HepG2 (cell line): ENCODE data around the gene SLC25A10. TPM values are rescaled to one million over a fixed set of nuclear protein-coding genes. Genes with fewer than 3 reads are reported as not detected.

Experiments used
- ATAC-seq: fragments of 200-7000 bp; cut with Tn5 transposase; 3 replicates; pipeline ENCODE4 v1.9.1; 2020; ENCODE audit warnings: mild to moderate bottlenecking, moderate library complexity
- BruUV-seq: library from RNA; stranded (reverse); fragments of 400-500 nt; replicated peaks from 2 replicates; lab custom pipeline; 2021; lab: Mats Ljungman, UMichigan
- CTCF ChIA-PET: fragments of 300-600 bp; formaldehyde crosslinking; extraction: SDS; loops from one replicate; lab custom pipeline; 2021; ENCODE audit warnings: low total read pairs, inconsistent platforms, low intra/inter-chr PET ratio; lab: Yijun Ruan, JAX
- POLR2A ChIA-PET: fragments of 350-600 bp; sonication (Branson Sonifier 250); formaldehyde crosslinking; loops from one replicate; lab custom pipeline; 2020; ENCODE audit warnings: antibody characterized with exemption, inconsistent platforms; lab: Yijun Ruan, JAX
- DNase-seq: peaks from one replicate; pipeline ENCODE4 v3.0.0-alpha.2; 2015; ENCODE audit warnings: low spot score
- FAIRE-seq: peaks from 3 replicates; lab custom pipeline; 2011; peaks lifted over from hg19 to GRCh38; lab: Jason Lieb, UNC
- H2AFZ ChIP-seq: one replicate; pipeline ENCODE4 v1.6.1; 2011; ENCODE audit warnings: low read length, inconsistent platforms
- H3K27ac ChIP-seq: fragments of 300-600 bp; 3 replicates; pipeline ENCODE4 v1.8.0; 2011; ENCODE audit warnings: mixed run types, mild to moderate bottlenecking, mixed read lengths, low read length, inconsistent platforms; ENCODE audit not compliant: insufficient read depth; ENCODE audit errors: extremely low read length
- H3K27me3 ChIP-seq, 2 experiments: fragments of 200-600 bp in 1 of 2; 2 replicates in 1 of 2; 3 replicates in 1 of 2; pipeline versions ENCODE4 v1.6.0 to v1.8.0; 2011; ENCODE audit warnings: low read length in 2 of 2, mild to moderate bottlenecking in 2 of 2, moderate library complexity in 2 of 2, inconsistent platforms in 1 of 2; ENCODE audit not compliant: insufficient read depth in 2 of 2, control insufficient read depth in 1 of 2
- H3K36me3 ChIP-seq, 2 experiments: fragments of 200-600 bp in 1 of 2; replicated peaks in 1 of 2; 2 replicates in 1 of 2; 3 replicates in 1 of 2; pipeline versions ENCODE4 v1.5.1 to v1.8.0; 2011; ENCODE audit warnings: low read length in 2 of 2, inconsistent platforms in 1 of 2; ENCODE audit not compliant: insufficient read depth in 2 of 2, control insufficient read depth in 1 of 2
- H3K4me1 ChIP-seq: 2 replicates; pipeline ENCODE4 v1.5.1; 2012; ENCODE audit warnings: low read length, inconsistent platforms; ENCODE audit not compliant: insufficient read depth
- H3K4me2 ChIP-seq: 2 replicates; pipeline ENCODE4 v1.6.0; 2011; ENCODE audit warnings: low read depth, low read length, inconsistent platforms
- H3K4me3 ChIP-seq, 3 experiments: fragments of 200-600 bp in 1 of 3; sonication (generic), shearing (Covaris generic) in 1 of 3; replicated peaks in 1 of 3; 2 replicates each; pipeline ENCODE4 v1.5.1; 2011 to 2016; ENCODE audit warnings: low read length in 3 of 3, inconsistent platforms in 2 of 3, low read depth in 2 of 3, mild to moderate bottlenecking in 2 of 3, control low read depth in 1 of 3, mixed read lengths in 1 of 3; ENCODE audit not compliant: insufficient read depth in 1 of 3
- H3K79me2 ChIP-seq: one replicate; pipeline ENCODE4 v1.6.1; 2011; ENCODE audit warnings: low read length, inconsistent platforms; ENCODE audit not compliant: insufficient read depth
- H3K9ac ChIP-seq: 2 replicates; pipeline ENCODE4 v1.6.0; 2011; ENCODE audit warnings: mild to moderate bottlenecking, low read depth, low read length, inconsistent platforms; ENCODE audit not compliant: insufficient read depth
- H3K9me3 ChIP-seq: 2 replicates; pipeline ENCODE4 v1.5.1; 2012; ENCODE audit warnings: mild to moderate bottlenecking, low read length
- H4K20me1 ChIP-seq: 2 replicates; pipeline ENCODE4 v1.6.0; 2011; ENCODE audit warnings: inconsistent platforms, mild to moderate bottlenecking, low read length, moderate library complexity; ENCODE audit not compliant: insufficient read depth
- AGO2 ChIP-seq: fragments of 200-400 bp; formaldehyde crosslinking; optimal IDR thresholded peaks from 2 replicates; pipeline ENCODE3; 2017; ENCODE audit warnings: mild to moderate bottlenecking, low read depth, low read length, moderate library complexity
- ARHGAP35 ChIP-seq: sonication (generic); formaldehyde crosslinking; IDR thresholded peaks from 2 replicates; pipeline ENCODE4 v1.9.0; 2022; ENCODE audit warnings: mild to moderate bottlenecking, inconsistent platforms, moderate library complexity, missing genetic modification reagents, borderline replicate concordance
- ARNT ChIP-seq: fragments of 450-650 bp; IDR thresholded peaks from 2 replicates; pipeline ENCODE4 v1.6.1; 2017
- HMG20A ChIP-seq: IDR thresholded peaks from 2 replicates; pipeline ENCODE4 v1.6.1; 2016; ENCODE audit warnings: borderline replicate concordance
- HNRNPL ChIP-seq: fragments of 200-400 bp; formaldehyde crosslinking; IDR thresholded peaks from 2 replicates; pipeline ENCODE4 v1.6.1; 2017; ENCODE audit warnings: mild to moderate bottlenecking, low read depth, low read length
- HNRNPLL ChIP-seq: fragments of 200-400 bp; formaldehyde crosslinking; IDR thresholded peaks from 2 replicates; pipeline ENCODE4 v1.6.1; 2017; ENCODE audit warnings: mild to moderate bottlenecking, low read depth, low read length; ENCODE audit not compliant: poor library complexity, severe bottlenecking
- MTA1 ChIP-seq: sonication (generic); formaldehyde crosslinking; IDR thresholded peaks from 2 replicates; pipeline ENCODE4 v1.4.0; 2020; ENCODE audit warnings: missing genetic modification reagents, mild to moderate bottlenecking, borderline replicate concordance
- MTERF4 ChIP-seq: sonication (generic); formaldehyde crosslinking; IDR thresholded peaks from 2 replicates; pipeline ENCODE4 v1.8.0; 2023; ENCODE audit warnings: mild to moderate bottlenecking, missing genetic modification reagents
- NONO ChIP-seq, 2 experiments: fragments of 450-650 bp in 1 of 2; sonication (generic) in 1 of 2; formaldehyde crosslinking in 1 of 2; IDR thresholded peaks in 1 of 2; conservative IDR thresholded peaks in 1 of 2; 2 replicates each; pipeline versions ENCODE4 v1.6.1 to v1.8.0; 2017 to 2022; ENCODE audit warnings: mild to moderate bottlenecking in 1 of 2, missing genetic modification reagents in 1 of 2, moderate library complexity in 1 of 2
- ONECUT2 ChIP-seq: sonication (generic); formaldehyde crosslinking; IDR thresholded peaks from 2 replicates; pipeline ENCODE4 v1.4.0; 2020; ENCODE audit warnings: missing genetic modification reagents
- RBFOX2 ChIP-seq: fragments of 200-400 bp; formaldehyde crosslinking; IDR thresholded peaks from 2 replicates; pipeline ENCODE4 v1.6.1; 2017; ENCODE audit warnings: low read depth, mild to moderate bottlenecking, low read length
- ZNF12 ChIP-seq: sonication (generic); formaldehyde crosslinking; IDR thresholded peaks from 2 replicates; pipeline ENCODE4 v1.5.0; 2020; ENCODE audit warnings: missing genetic modification reagents
- ZNF18 ChIP-seq: sonication (generic); formaldehyde crosslinking; IDR thresholded peaks from 2 replicates; pipeline ENCODE4 v1.8.0; 2022; ENCODE audit warnings: mild to moderate bottlenecking, missing genetic modification reagents; ENCODE audit not compliant: insufficient replicate concordance
- ZNF274 ChIP-seq: sonication (generic); formaldehyde crosslinking; IDR thresholded peaks from 2 replicates; pipeline ENCODE4 v1.5.1; 2020; ENCODE audit warnings: mild to moderate bottlenecking, missing genetic modification reagents
- ZNF317 ChIP-seq: sonication (generic); formaldehyde crosslinking; IDR thresholded peaks from 2 replicates; pipeline ENCODE4 v1.5.0; 2020; ENCODE audit warnings: mild to moderate bottlenecking, missing genetic modification reagents
- ZNF768 ChIP-seq: sonication (generic); formaldehyde crosslinking; IDR thresholded peaks from 2 replicates; pipeline ENCODE4 v1.4.0; 2020; ENCODE audit warnings: missing genetic modification reagents
- ZNF839 ChIP-seq: sonication (generic); formaldehyde crosslinking; IDR thresholded peaks from 2 replicates; pipeline ENCODE4 v1.4.0; 2020; ENCODE audit warnings: missing genetic modification reagents, mild to moderate bottlenecking, borderline replicate concordance
- WGBS: methylation state at CpG from one replicate; pipeline ENCODE4 v1.1.6; 2017; ENCODE audit warnings: low lambda C conversion rate; 5-methylcytosine and 5-hydroxymethylcytosine counted together
- in situ Hi-C: cut with HindIII; loops from 2 replicates; pipeline ENCODE4 v1.10.0; 2017; ENCODE audit warnings: low pct_unique_long_range_greater_than_20kb; ENCODE audit not compliant: extremely low pct_ligation_motif_present
- intact Hi-C: fragments of 100-400 bp; cut with micrococcal nuclease; formaldehyde crosslinking; loops from one replicate; pipeline ENCODE4 v1.10.0; 2022; ENCODE audit not compliant: unreplicated experiment
- polyA plus RNA-seq, 8 experiments: library from polyadenylated mRNA; depleted of rRNA in 3 of 8; stranded (reverse) in 7 of 8; unstranded in 1 of 8; fragments of >200 nt; fragmentation: Illumina TruSeq in 4 of 8; extraction: Trizol in 4 of 8; gene quantifications; 2 replicates each; pipeline versions ENCODE4 v1.2.1 to v1.2.3, GENCODE V29; 2011 to 2016; ENCODE audit warnings: low read depth in 4 of 8, missing spikeins in 1 of 8, mixed read lengths in 1 of 8; ENCODE audit not compliant: insufficient read depth in 1 of 8
- total RNA-seq, 5 experiments: library from RNA; depleted of rRNA; stranded (reverse); fragments of >200 nt; fragmentation: Illumina TruSeq; extraction: Trizol; gene quantifications; 2 replicates each; pipeline ENCODE4 v1.2.3, GENCODE V29; 2016; ENCODE audit warnings: low read depth in 1 of 5
- TF ChIP-seq, protein P1 (sequence below): sonication (generic); formaldehyde crosslinking; conservative IDR thresholded peaks from 2 replicates; pipeline ENCODE4 v1.4.0; 2020; ENCODE audit warnings: missing genetic modification reagents
- TF ChIP-seq, protein P2 (sequence below): IDR thresholded peaks from 2 replicates; pipeline ENCODE4 v1.6.1; 2018; ENCODE audit warnings: missing genetic modification reagents, mild to moderate bottlenecking, missing compliant biosample characterization

SLC25A10 gene
- total and polyA plus RNA-seq, 2 of the 13 experiments (the other 11 are each of a cell fraction or from before 2014, with no cell fraction given), result 46.5 to 140 TPM

- in situ Hi-C loops, result no loop called here
- ChIA-PET POLR2A (interaction anchor here (1.5 to 6.3 kb wide), 2 partner anchors 12 to 14 kb away, joined by 4 to 134 read pairs; partner anchors contain the start of gene MRPL12), CTCF (no interaction called here)
- no peak overlapping the region for H3K4me3 ChIP-seq
- H3K27ac ChIP-seq, result no peak overlapping the region
- peaks cover 16% of the 10 kb centered on the region for H3K4me1 ChIP-seq
- H3K4me2 ChIP-seq, result no peak overlapping the region
- no peaks in the 10 kb centered on the region for H3K9me3 ChIP-seq
- no peak for DNase-seq
- WGBS, result 96% methylated on average over 8 of the region's 25 CpGs
- ATAC-seq, result no peak
- H3K79me2 ChIP-seq, result peaks cover 31% of the 10 kb centered on the region
- H2AFZ ChIP-seq, result no peak overlapping the region
- H3K27me3 ChIP-seq, result no peaks in the 10 kb centered on the region; a peak in 1 of 5 replicates
- no TSS peak for BruUV-seq
- FAIRE-seq, result no peak
- H3K9ac ChIP-seq, result no peak overlapping the region
- peaks cover 21 to 47% of the 10 kb centered on the region in 2 experiments for H3K36me3 ChIP-seq
- intact Hi-C loops, result no loop called here
- no peaks in the 10 kb centered on the region for H4K20me1 ChIP-seq
- TF ChIP-seq NONO (IDR thresholded peaks at IDR 0.05) (no peak), NONO (CRISPR knock-in tag; conservative IDR thresholded peaks at IDR 0.05) (0 out of 2 replicates have a peak, but pooled peaks have one; percentile 25), HNRNPL (0 out of 2 replicates have a peak, but pooled peaks have one; percentile 15), ARNT (no peak), ZNF18 (no peak), ZNF317 (CRISPR knock-in tag) (no peak), HMG20A (no peak), AGO2 (peak; percentile 36), ZNF274 (CRISPR knock-in tag) (no peak), MTA1 (CRISPR knock-in tag) (0 out of 2 replicates have a peak, but pooled peaks have one; percentile 28), ZNF12 (no peak), RBFOX2 (peak; percentile 43; the same call in 1 of the 2 replicates), ARHGAP35 (CRISPR knock-in tag) (no peak), ZNF768 (CRISPR knock-in tag) (peak; percentile 7; the same call in 1 of the 2 replicates), HNRNPLL (peak; percentile 32), ZNF839 (CRISPR knock-in tag) (0 out of 2 replicates have a peak, but pooled peaks have one; percentile 6), MTERF4 (CRISPR knock-in tag) (no peak), ONECUT2 (CRISPR knock-in tag) (no peak)
- TF ChIP-seq, protein P1, sequence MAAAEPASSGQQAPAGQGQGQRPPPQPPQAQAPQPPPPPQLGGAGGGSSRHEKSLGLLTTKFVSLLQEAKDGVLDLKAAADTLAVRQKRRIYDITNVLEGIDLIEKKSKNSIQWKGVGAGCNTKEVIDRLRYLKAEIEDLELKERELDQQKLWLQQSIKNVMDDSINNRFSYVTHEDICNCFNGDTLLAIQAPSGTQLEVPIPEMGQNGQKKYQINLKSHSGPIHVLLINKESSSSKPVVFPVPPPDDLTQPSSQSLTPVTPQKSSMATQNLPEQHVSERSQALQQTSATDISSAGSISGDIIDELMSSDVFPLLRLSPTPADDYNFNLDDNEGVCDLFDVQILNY (CRISPR knock-in tag), result no peak
- TF ChIP-seq, protein P2, sequence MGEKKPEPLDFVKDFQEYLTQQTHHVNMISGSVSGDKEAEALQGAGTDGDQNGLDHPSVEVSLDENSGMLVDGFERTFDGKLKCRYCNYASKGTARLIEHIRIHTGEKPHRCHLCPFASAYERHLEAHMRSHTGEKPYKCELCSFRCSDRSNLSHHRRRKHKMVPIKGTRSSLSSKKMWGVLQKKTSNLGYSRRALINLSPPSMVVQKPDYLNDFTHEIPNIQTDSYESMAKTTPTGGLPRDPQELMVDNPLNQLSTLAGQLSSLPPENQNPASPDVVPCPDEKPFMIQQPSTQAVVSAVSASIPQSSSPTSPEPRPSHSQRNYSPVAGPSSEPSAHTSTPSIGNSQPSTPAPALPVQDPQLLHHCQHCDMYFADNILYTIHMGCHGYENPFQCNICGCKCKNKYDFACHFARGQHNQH (CRISPR knock-in tag), result no peak
Measured at GRCh38 chr17:81717049-81717765, 5.1 kb downstream of the SLC25A10 start.
